ENCODE results near the gene SBF2.
"Not testable (repeated sequence)": the region's sequence is repeated elsewhere in the genome, so short reads cannot be mapped to it uniquely, and the experiment has no call there.

The SBF2 gene

GRCh38 chr11:10017911-10018310 lies 276.1 kb downstream of the SBF2 start:
- DNase-seq (ENCODE audit: low read depth, low spot score), result no peak

- DNase-seq (ENCODE audit: low read depth, low spot score), result no peak
Measured at GRCh38 chr11:10017050-10017449, 277.0 kb downstream of the SBF2 start.

GRCh38 chr11:10012068-10012467 lies 282.0 kb downstream of the SBF2 start:
- DNase-seq (ENCODE audit: low read depth, low spot score), result no peak

GRCh38 chr11:10005955-10006525 lies 288.0 kb downstream of the SBF2 start:
- DNase-seq (ENCODE audit: low read depth, low spot score), result no peak

GRCh38 chr11:10004526-10005113 lies 289.4 kb downstream of the SBF2 start:
- no peak for DNase-seq (ENCODE audit: low read depth, low spot score)

GRCh38 chr11:10002221-10002620 lies 291.8 kb downstream of the SBF2 start:
- no peak for DNase-seq (ENCODE audit: low read depth, low spot score)

- DNase-seq (ENCODE audit: low read depth, low spot score), result no peak
Measured at GRCh38 chr11:9992306-9992705, 301.7 kb downstream of the SBF2 start.

GRCh38 chr11:9990221-9990973 lies 303.6 kb downstream of the SBF2 start:
- DNase-seq (ENCODE audit: low read depth, low spot score), result no peak

- not testable (repeated sequence) for DNase-seq (ENCODE audit: low read depth, low spot score)
Measured at GRCh38 chr11:9987303-9987702, 306.7 kb downstream of the SBF2 start.

GRCh38 chr11:9982796-9983579 lies 311.0 kb downstream of the SBF2 start:
- DNase-seq (ENCODE audit: low read depth, low spot score), result no peak

- DNase-seq (ENCODE audit: low read depth, low spot score), result no peak
Measured at GRCh38 chr11:9982127-9982795, 311.8 kb downstream of the SBF2 start.

- DNase-seq (ENCODE audit: low read depth, low spot score), result no peak
Measured at GRCh38 chr11:9980931-9981330, 313.1 kb downstream of the SBF2 start.

GRCh38 chr11:9977554-9977953 lies 316.5 kb downstream of the SBF2 start:
- DNase-seq (ENCODE audit: low read depth, low spot score), result no peak

- no peak for DNase-seq (ENCODE audit: low read depth, low spot score)
Measured at GRCh38 chr11:9974375-9974774, 319.6 kb downstream of the SBF2 start.

- no peak for DNase-seq (ENCODE audit: low read depth, low spot score)
Measured at GRCh38 chr11:9973921-9974320, 320.1 kb downstream of the SBF2 start.

- DNase-seq (ENCODE audit: low read depth, low spot score), result no peak
Measured at GRCh38 chr11:9972989-9973388, 321.0 kb downstream of the SBF2 start.

GRCh38 chr11:9971894-9972293 lies 322.1 kb downstream of the SBF2 start:
- no peak for DNase-seq (ENCODE audit: low read depth, low spot score)

- DNase-seq (ENCODE audit: low read depth, low spot score), result no peak
Measured at GRCh38 chr11:9969068-9969467, 325.0 kb downstream of the SBF2 start.

- DNase-seq (ENCODE audit: low read depth, low spot score), result no peak
Measured at GRCh38 chr11:9962722-9963121, 331.3 kb downstream of the SBF2 start.

GRCh38 chr11:9957072-9957471 lies 336.9 kb downstream of the SBF2 start:
- no peak for DNase-seq (ENCODE audit: low read depth, low spot score)

GRCh38 chr11:9956483-9956882 lies 337.5 kb downstream of the SBF2 start:
- DNase-seq (ENCODE audit: low read depth, low spot score), result no peak

- no peak for DNase-seq (ENCODE audit: low read depth, low spot score)
Measured at GRCh38 chr11:9955391-9955790, 338.6 kb downstream of the SBF2 start.
